Activated B cell treated with CpG ODN at 0.5 μM for 24 hours (primary cell): Measurements from ENCODE around the gene DPY19L1. TPM values are rescaled to one million over a fixed set of nuclear protein-coding genes. Genes with fewer than 3 reads are reported as not detected.
"Not testable (repeated sequence)": the region's sequence is repeated elsewhere in the genome, so short reads cannot be mapped to it uniquely, and the experiment has no call there.

Experiments
- ATAC-seq: fragments of 200-7000 bp; cut with Tn5 transposase; one replicate; pipeline ENCODE4 v1.10.0; 2021; ENCODE audit warnings: low read depth, mild to moderate bottlenecking, moderate library complexity
- CTCF ChIA-PET: fragments of 350-600 bp; sonication (Branson Sonifier 250); formaldehyde crosslinking; loops from one replicate; lab custom pipeline; 2021; ENCODE audit warnings: antibody characterized with exemption; lab: Charles Lee
- POLR2A ChIA-PET: fragments of 350-600 bp; sonication (Branson Sonifier 250); formaldehyde crosslinking; loops from one replicate; lab custom pipeline; 2021; ENCODE audit warnings: antibody characterized with exemption; lab: Charles Lee
- DNase-seq: peaks from one replicate; pipeline ENCODE4 v3.0.0; 2022
- H3K27ac Mint-ChIP-seq: one replicate; pipeline ENCODE4 v1.8.0; 2020; ENCODE audit warnings: mixed read lengths
- H3K27me3 Mint-ChIP-seq: one replicate; pipeline ENCODE4 v1.8.0; 2021; ENCODE audit warnings: mixed read lengths
- H3K36me3 Mint-ChIP-seq: one replicate; pipeline ENCODE4 v1.8.0; 2021; ENCODE audit warnings: low read depth, mixed read lengths
- H3K4me1 Mint-ChIP-seq: one replicate; pipeline ENCODE4 v1.8.0; 2021; ENCODE audit warnings: mixed read lengths
- H3K4me3 Mint-ChIP-seq: one replicate; pipeline ENCODE4 v1.8.0; 2020; ENCODE audit warnings: mild to moderate bottlenecking, mixed read lengths
- H3K9me3 Mint-ChIP-seq: one replicate; pipeline ENCODE4 v1.8.0; 2020; ENCODE audit warnings: mixed read lengths
- CTCF ChIP-seq: fragments of 200-600 bp; IDR thresholded peaks from one replicate; pipeline ENCODE4 v1.8.0; 2022; ENCODE audit warnings: antibody characterized with exemption, mild to moderate bottlenecking
- intact Hi-C: fragments of 100-400 bp; cut with micrococcal nuclease; formaldehyde crosslinking; loops from one replicate; pipeline ENCODE4 v1.15.1; 2024
- total RNA-seq: library from RNA; stranded (reverse); gene quantifications from 2 replicates; pipeline ENCODE4 v1.2.3, GENCODE V29; 2022

DPY19L1 gene
- total RNA-seq, 1 donor from 2014 or later = 10.0 TPM

GRCh38 chr7:34982371-34983019 lies 54.8 kb downstream of the DPY19L1 start:
- no peak for TF ChIP-seq CTCF
- Mint-ChIP-seq H3K36me3 (peaks cover 3% of the 10 kb centered on the region), H3K4me3 (no peak overlapping the region), H3K9me3 (peaks cover 5% of the 10 kb centered on the region), H3K4me1 (no peaks in the 10 kb centered on the region), H3K27ac (no peak overlapping the region), H3K27me3 (no peaks in the 10 kb centered on the region)
- no peak for DNase-seq
- intact Hi-C loops = no loop called here
- CTCF ChIA-PET = no interaction called here
- POLR2A ChIA-PET = no interaction called here
- ATAC-seq = no peak

GRCh38 chr7:34979124-34979523 lies 58.2 kb downstream of the DPY19L1 start:
- H3K4me1 Mint-ChIP-seq, POLR2A ChIA-PET, DNase-seq, CTCF ChIA-PET, intact Hi-C loops, H3K4me3 Mint-ChIP-seq, H3K27ac Mint-ChIP-seq, ATAC-seq, H3K27me3 Mint-ChIP-seq, H3K36me3 Mint-ChIP-seq: not testable (repeated sequence)
- H3K9me3 Mint-ChIP-seq = peaks cover 11% of the 10 kb centered on the region

- POLR2A ChIA-PET = no interaction called here
Measured at GRCh38 chr7:34973400-34973760, 63.9 kb downstream of the DPY19L1 start.

GRCh38 chr7:34972739-34973399 lies 64.4 kb downstream of the DPY19L1 start:
- H3K4me3 Mint-ChIP-seq, ATAC-seq, H3K4me1 Mint-ChIP-seq, H3K27ac Mint-ChIP-seq, intact Hi-C loops, CTCF ChIA-PET, H3K27me3 Mint-ChIP-seq, POLR2A ChIA-PET, H3K9me3 Mint-ChIP-seq, DNase-seq: not testable (repeated sequence)
- peaks cover 20% of the 10 kb centered on the region for H3K36me3 Mint-ChIP-seq

More at GRCh38 chr7:34973400-34973760, 63.9 kb downstream of the DPY19L1 start:
- H3K27me3 Mint-ChIP-seq = no peaks in the 10 kb centered on the region
- DNase-seq (no peak), ATAC-seq (no peak)
- peaks cover 7% of the 10 kb centered on the region for H3K9me3 Mint-ChIP-seq
- no peak for TF ChIP-seq CTCF
- peaks cover 3% of the 10 kb centered on the region for H3K4me1 Mint-ChIP-seq
- H3K36me3 Mint-ChIP-seq = peaks cover 20% of the 10 kb centered on the region
- H3K27ac Mint-ChIP-seq = no peak overlapping the region
- intact Hi-C loops = no loop called here
- CTCF ChIA-PET = no interaction called here
- no peak overlapping the region for H3K4me3 Mint-ChIP-seq

GRCh38 chr7:34967818-34968217 lies 69.5 kb downstream of the DPY19L1 start:
- ATAC-seq, CTCF ChIA-PET, H3K4me3 Mint-ChIP-seq: not testable (repeated sequence)

GRCh38 chr7:34966504-34966903 lies 70.8 kb downstream of the DPY19L1 start:
- POLR2A ChIA-PET, DNase-seq, CTCF ChIA-PET, H3K27ac Mint-ChIP-seq, H3K27me3 Mint-ChIP-seq, H3K9me3 Mint-ChIP-seq, H3K4me3 Mint-ChIP-seq, H3K4me1 Mint-ChIP-seq, intact Hi-C loops, ATAC-seq: not testable (repeated sequence)
- H3K36me3 Mint-ChIP-seq = peaks cover 23% of the 10 kb centered on the region

More at GRCh38 chr7:34967818-34968217, 69.5 kb downstream of the DPY19L1 start:
- intact Hi-C loops, DNase-seq, H3K9me3 Mint-ChIP-seq, H3K4me1 Mint-ChIP-seq, H3K27me3 Mint-ChIP-seq, POLR2A ChIA-PET, H3K27ac Mint-ChIP-seq: not testable (repeated sequence)
- H3K36me3 Mint-ChIP-seq = peaks cover 19% of the 10 kb centered on the region

GRCh38 chr7:34958021-34958420 lies 79.3 kb downstream of the DPY19L1 start:
- intact Hi-C loops = no loop called here
- Mint-ChIP-seq H3K36me3 (peaks cover 4% of the 10 kb centered on the region), H3K27ac (no peak overlapping the region), H3K4me1 (no peaks in the 10 kb centered on the region), H3K27me3 (no peaks in the 10 kb centered on the region), H3K9me3 (peaks cover 6% of the 10 kb centered on the region), H3K4me3 (no peak overlapping the region)
- no peak for ATAC-seq
- POLR2A ChIA-PET = no interaction called here
- TF ChIP-seq CTCF = no peak
- no peak for DNase-seq
- CTCF ChIA-PET = no interaction called here
